Measurements from ENCODE around the gene ATRNL1.

Gene ATRNL1

GRCh38 chr10:115830265-115830970 is 737.3 kb downstream of the ATRNL1 start:
- TF ChIP-seq ZNF274 (IDR thresholded peaks at IDR 0.05; ENCODE audit: low read depth, low read length) (no peak), YY1 (IDR thresholded peaks at IDR 0.05; ENCODE audit: insufficient read depth, insufficient read length) (no peak), SUZ12 (IDR thresholded peaks at IDR 0.05; ENCODE audit: extremely low read depth, insufficient read depth, insufficient read length) (no peak)
- DNase-seq (ENCODE audit: low read depth, low spot score): no peak
- H3K4me3 ChIP-seq (ENCODE audit: insufficient read length, low read depth): no peak overlapping the region
- no peaks in the 10 kb centered on the region for H3K27me3 ChIP-seq (ENCODE audit: insufficient read depth, insufficient read length)
- no peak overlapping the region for H3K9ac ChIP-seq (ENCODE audit: insufficient read length, low read depth)
- no peaks in the 10 kb centered on the region for H3K4me1 ChIP-seq (ENCODE audit: insufficient read depth, insufficient read length)
- H3K36me3 ChIP-seq (ENCODE audit: insufficient read depth, insufficient read length, low read length): no peaks in the 10 kb centered on the region
- H3K9me3 ChIP-seq (ENCODE audit: insufficient read depth, low read length): no peaks in the 10 kb centered on the region

GRCh38 chr10:115831016-115831415 is 737.9 kb downstream of the ATRNL1 start:
- Histone ChIP-seq H3K4me3 (ENCODE audit: insufficient read length, low read depth) (no peak overlapping the region), H3K4me1 (ENCODE audit: insufficient read depth, insufficient read length) (no peaks in the 10 kb centered on the region), H3K36me3 (ENCODE audit: insufficient read depth, insufficient read length, low read length) (no peaks in the 10 kb centered on the region), H3K9me3 (ENCODE audit: insufficient read depth, low read length) (no peaks in the 10 kb centered on the region), H3K27me3 (ENCODE audit: insufficient read depth, insufficient read length) (no peaks in the 10 kb centered on the region), H3K9ac (ENCODE audit: insufficient read length, low read depth) (no peak overlapping the region)
- no peak for DNase-seq (ENCODE audit: low read depth, low spot score)
- TF ChIP-seq YY1 (IDR thresholded peaks at IDR 0.05; ENCODE audit: insufficient read depth, insufficient read length) (no peak), ZNF274 (IDR thresholded peaks at IDR 0.05; ENCODE audit: low read depth, low read length) (no peak)

DNA sequence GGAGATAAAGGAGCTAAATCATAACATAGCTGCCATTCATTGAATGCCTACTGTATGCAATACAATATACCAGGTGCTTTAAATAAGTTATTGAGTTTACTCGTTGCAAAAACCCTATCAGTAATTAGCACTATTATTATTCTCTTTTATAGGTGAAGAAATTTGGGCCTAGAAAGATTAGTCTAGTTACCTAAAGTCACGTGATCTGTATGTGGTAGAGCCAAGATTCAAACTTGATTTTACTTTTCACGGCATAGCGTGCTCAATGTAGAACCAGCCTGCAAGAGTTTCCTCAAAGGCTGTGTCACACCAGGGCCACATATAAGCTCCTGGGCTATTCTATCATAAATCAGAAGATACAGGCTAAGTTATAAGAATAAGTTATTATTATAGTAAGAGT is 740.0 kb downstream of the ATRNL1 start:
- no peaks in the 10 kb centered on the region for H3K36me3 ChIP-seq (ENCODE audit: insufficient read depth, insufficient read length, low read length)
- no peaks in the 10 kb centered on the region for H3K27me3 ChIP-seq (ENCODE audit: insufficient read depth, insufficient read length)
- no peak overlapping the region for H3K9ac ChIP-seq (ENCODE audit: insufficient read length, low read depth)
- no peak overlapping the region for H3K4me3 ChIP-seq (ENCODE audit: insufficient read length, low read depth)
- H3K9me3 ChIP-seq (ENCODE audit: insufficient read depth, low read length): no peaks in the 10 kb centered on the region
- H3K4me1 ChIP-seq (ENCODE audit: insufficient read depth, insufficient read length): no peaks in the 10 kb centered on the region
- DNase-seq (ENCODE audit: low read depth, low spot score): no peak
- TF ChIP-seq SUZ12 (IDR thresholded peaks at IDR 0.05; ENCODE audit: extremely low read depth, insufficient read depth, insufficient read length): no peak
- no peak for TF ChIP-seq ZNF274 (IDR thresholded peaks at IDR 0.05; ENCODE audit: low read depth, low read length)
- no peak for TF ChIP-seq YY1 (IDR thresholded peaks at IDR 0.05; ENCODE audit: insufficient read depth, insufficient read length)

- TF ChIP-seq ZNF274 (IDR thresholded peaks at IDR 0.05; ENCODE audit: low read depth, low read length) (no peak), SUZ12 (IDR thresholded peaks at IDR 0.05; ENCODE audit: extremely low read depth, insufficient read depth, insufficient read length) (no peak), YY1 (IDR thresholded peaks at IDR 0.05; ENCODE audit: insufficient read depth, insufficient read length) (no peak)
- H3K9me3 ChIP-seq (ENCODE audit: insufficient read depth, low read length): no peaks in the 10 kb centered on the region
Observed at GRCh38 chr10:115844591-115844990, 751.4 kb downstream of the ATRNL1 start.

DNA sequence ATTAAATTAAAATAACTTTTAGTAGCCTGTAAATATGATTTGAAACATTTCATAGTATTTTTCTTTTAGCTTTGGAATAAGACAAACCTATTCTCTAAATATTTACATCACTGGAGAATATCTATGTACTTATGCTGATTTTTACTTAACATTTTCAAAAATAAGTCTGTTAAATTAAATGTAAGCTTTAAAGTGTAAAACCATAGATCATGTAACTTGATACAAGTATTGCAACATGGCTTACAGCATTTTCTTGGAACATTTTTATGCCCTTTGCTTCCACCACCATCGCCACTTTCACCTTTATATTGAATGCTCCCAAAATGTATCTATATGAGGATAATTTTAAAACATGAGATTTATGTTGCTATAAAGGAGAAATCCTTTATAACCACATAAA is 752.8 kb downstream of the ATRNL1 start:
- Histone ChIP-seq H3K4me1 (ENCODE audit: insufficient read depth, insufficient read length) (no peaks in the 10 kb centered on the region), H3K27me3 (ENCODE audit: insufficient read depth, insufficient read length) (no peaks in the 10 kb centered on the region), H3K4me3 (ENCODE audit: insufficient read length, low read depth) (no peak overlapping the region), H3K9me3 (ENCODE audit: insufficient read depth, low read length) (no peaks in the 10 kb centered on the region), H3K36me3 (ENCODE audit: insufficient read depth, insufficient read length, low read length) (no peaks in the 10 kb centered on the region), H3K9ac (ENCODE audit: insufficient read length, low read depth) (no peak overlapping the region)
- no peak for DNase-seq (ENCODE audit: low read depth, low spot score)
- TF ChIP-seq ZNF274 (IDR thresholded peaks at IDR 0.05; ENCODE audit: low read depth, low read length) (no peak), YY1 (IDR thresholded peaks at IDR 0.05; ENCODE audit: insufficient read depth, insufficient read length) (no peak)

More at GRCh38 chr10:115844591-115844990, 751.4 kb downstream of the ATRNL1 start:
- no peak overlapping the region for H3K9ac ChIP-seq (ENCODE audit: insufficient read length, low read depth)
- no peak overlapping the region for H3K4me3 ChIP-seq (ENCODE audit: insufficient read length, low read depth)
- no peaks in the 10 kb centered on the region for H3K4me1 ChIP-seq (ENCODE audit: insufficient read depth, insufficient read length)
- no peak for DNase-seq (ENCODE audit: low read depth, low spot score)
- H3K36me3 ChIP-seq (ENCODE audit: insufficient read depth, insufficient read length, low read length): no peaks in the 10 kb centered on the region
- no peaks in the 10 kb centered on the region for H3K27me3 ChIP-seq (ENCODE audit: insufficient read depth, insufficient read length)

GRCh38 chr10:115846528-115846927 is 753.4 kb downstream of the ATRNL1 start:
- Histone ChIP-seq H3K4me1 (ENCODE audit: insufficient read depth, insufficient read length) (no peaks in the 10 kb centered on the region), H3K36me3 (ENCODE audit: insufficient read depth, insufficient read length, low read length) (no peaks in the 10 kb centered on the region), H3K9me3 (ENCODE audit: insufficient read depth, low read length) (no peaks in the 10 kb centered on the region), H3K27me3 (ENCODE audit: insufficient read depth, insufficient read length) (no peaks in the 10 kb centered on the region), H3K9ac (ENCODE audit: insufficient read length, low read depth) (no peak overlapping the region), H3K4me3 (ENCODE audit: insufficient read length, low read depth) (no peak overlapping the region)
- no peak for DNase-seq (ENCODE audit: low read depth, low spot score)
- TF ChIP-seq ZNF274 (IDR thresholded peaks at IDR 0.05; ENCODE audit: low read depth, low read length): no peak
- TF ChIP-seq YY1 (IDR thresholded peaks at IDR 0.05; ENCODE audit: insufficient read depth, insufficient read length): no peak
- no peak for TF ChIP-seq SUZ12 (IDR thresholded peaks at IDR 0.05; ENCODE audit: extremely low read depth, insufficient read depth, insufficient read length)

- TF ChIP-seq YY1 (IDR thresholded peaks at IDR 0.05; ENCODE audit: insufficient read depth, insufficient read length) (no peak), SUZ12 (IDR thresholded peaks at IDR 0.05; ENCODE audit: extremely low read depth, insufficient read depth, insufficient read length) (no peak), ZNF274 (IDR thresholded peaks at IDR 0.05; ENCODE audit: low read depth, low read length) (no peak)
- H3K27me3 ChIP-seq (ENCODE audit: insufficient read depth, insufficient read length): no peaks in the 10 kb centered on the region
- no peak overlapping the region for H3K9ac ChIP-seq (ENCODE audit: insufficient read length, low read depth)
- no peaks in the 10 kb centered on the region for H3K36me3 ChIP-seq (ENCODE audit: insufficient read depth, insufficient read length, low read length)
- no peaks in the 10 kb centered on the region for H3K9me3 ChIP-seq (ENCODE audit: insufficient read depth, low read length)
- no peaks in the 10 kb centered on the region for H3K4me1 ChIP-seq (ENCODE audit: insufficient read depth, insufficient read length)
- no peak for DNase-seq (ENCODE audit: low read depth, low spot score)
- H3K4me3 ChIP-seq (ENCODE audit: insufficient read length, low read depth): no peak overlapping the region
Observed at GRCh38 chr10:115849197-115849596, 756.0 kb downstream of the ATRNL1 start.

All from NT2/D1 (cell line).